ENCODE measurements around the gene PRR16.

- TF ChIP-seq CTCF (conservative IDR thresholded peaks at IDR 0.05): no peak
- no peak for TF ChIP-seq EZH2 (IDR thresholded peaks at IDR 0.05; ENCODE audit: low read depth)
Observed at GRCh38 chr5:120610145-120610544, 146.0 kb downstream of the PRR16 start.
